ENCODE measurements around the gene COA6. TPM values are rescaled to one million over a fixed set of nuclear protein-coding genes. Genes with fewer than 3 reads are reported as not detected.
"Not testable (repeated sequence)": the region's sequence is repeated elsewhere in the genome, so short reads cannot be mapped to it uniquely, and the experiment has no call there.

Gene COA6
- total RNA-seq, 1 donor from 2014 or later = 15.7 TPM

DNA sequence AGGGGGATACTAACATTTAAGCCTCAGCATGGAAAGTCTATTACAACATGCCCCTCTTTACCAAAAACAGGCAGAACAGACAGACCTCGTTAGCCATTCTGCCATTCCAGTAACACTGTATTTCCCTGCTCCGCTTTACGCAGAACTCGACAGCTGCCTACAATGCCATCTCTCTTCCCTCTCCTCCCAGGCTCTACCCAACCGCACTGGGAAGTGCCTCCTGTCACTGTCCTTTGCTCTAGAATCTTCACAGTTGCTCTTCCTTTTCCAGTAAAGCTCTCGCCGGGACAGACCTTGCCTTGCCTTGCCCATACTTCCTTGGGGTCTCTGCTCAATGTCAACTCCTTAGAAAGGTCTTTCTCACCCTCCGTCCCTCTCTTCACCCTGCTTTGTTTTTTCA is 22.8 kb downstream of the COA6 start:
- TF ChIP-seq, protein P1, sequence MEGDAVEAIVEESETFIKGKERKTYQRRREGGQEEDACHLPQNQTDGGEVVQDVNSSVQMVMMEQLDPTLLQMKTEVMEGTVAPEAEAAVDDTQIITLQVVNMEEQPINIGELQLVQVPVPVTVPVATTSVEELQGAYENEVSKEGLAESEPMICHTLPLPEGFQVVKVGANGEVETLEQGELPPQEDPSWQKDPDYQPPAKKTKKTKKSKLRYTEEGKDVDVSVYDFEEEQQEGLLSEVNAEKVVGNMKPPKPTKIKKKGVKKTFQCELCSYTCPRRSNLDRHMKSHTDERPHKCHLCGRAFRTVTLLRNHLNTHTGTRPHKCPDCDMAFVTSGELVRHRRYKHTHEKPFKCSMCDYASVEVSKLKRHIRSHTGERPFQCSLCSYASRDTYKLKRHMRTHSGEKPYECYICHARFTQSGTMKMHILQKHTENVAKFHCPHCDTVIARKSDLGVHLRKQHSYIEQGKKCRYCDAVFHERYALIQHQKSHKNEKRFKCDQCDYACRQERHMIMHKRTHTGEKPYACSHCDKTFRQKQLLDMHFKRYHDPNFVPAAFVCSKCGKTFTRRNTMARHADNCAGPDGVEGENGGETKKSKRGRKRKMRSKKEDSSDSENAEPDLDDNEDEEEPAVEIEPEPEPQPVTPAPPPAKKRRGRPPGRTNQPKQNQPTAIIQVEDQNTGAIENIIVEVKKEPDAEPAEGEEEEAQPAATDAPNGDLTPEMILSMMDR (IDR thresholded peaks at IDR 0.05) = no peak
- no peak for TF ChIP-seq POLR2AphosphoS5 (IDR thresholded peaks at IDR 0.05; ENCODE audit: insufficient read depth in 1 of 2, low read depth in 1 of 2)
- TF ChIP-seq POLR2A (IDR thresholded peaks at IDR 0.05) = no peak
- Histone ChIP-seq H3K27ac (no peak overlapping the region), H3K36me3 (no peaks in the 10 kb centered on the region), H3K27me3 (no peaks in the 10 kb centered on the region), H3K9me3 (no peaks in the 10 kb centered on the region), H3K4me1 (no peaks in the 10 kb centered on the region), H3K4me3 (no peak overlapping the region)
- DNase-seq (ENCODE audit: extremely low spot score in 2 of 2) = no peak
- intact Hi-C loops (cut with DNase I) = no loop called here

- intact Hi-C loops (cut with DNase I) = no loop called here
- no peak for DNase-seq (ENCODE audit: extremely low spot score in 2 of 2)
- no peak for TF ChIP-seq POLR2A (IDR thresholded peaks at IDR 0.05)
- TF ChIP-seq, protein P1 (IDR thresholded peaks at IDR 0.05) = no peak
- TF ChIP-seq POLR2AphosphoS5 (IDR thresholded peaks at IDR 0.05; ENCODE audit: insufficient read depth in 1 of 2, low read depth in 1 of 2) = no peak
- H3K36me3 ChIP-seq = no peaks in the 10 kb centered on the region
- H3K9me3 ChIP-seq = no peaks in the 10 kb centered on the region
- H3K4me1 ChIP-seq = no peaks in the 10 kb centered on the region
- H3K4me3 ChIP-seq = no peak overlapping the region
- H3K27ac ChIP-seq = no peak overlapping the region
- no peaks in the 10 kb centered on the region for H3K27me3 ChIP-seq
These were observed 23.6 kb downstream of the COA6 start for GRCh38 chr1:234396871-234397270.

GRCh38 chr1:234397732-234398131 is 24.5 kb downstream of the COA6 start:
- Histone ChIP-seq H3K9me3 (no peaks in the 10 kb centered on the region), H3K27me3 (no peaks in the 10 kb centered on the region), H3K27ac (no peak overlapping the region), H3K36me3 (no peaks in the 10 kb centered on the region), H3K4me3 (no peak overlapping the region), H3K4me1 (no peaks in the 10 kb centered on the region)
- intact Hi-C loops (cut with DNase I) = no loop called here
- TF ChIP-seq, protein P1 (IDR thresholded peaks at IDR 0.05) = no peak
- TF ChIP-seq POLR2AphosphoS5 (IDR thresholded peaks at IDR 0.05; ENCODE audit: insufficient read depth in 1 of 2, low read depth in 1 of 2) (no peak), POLR2A (IDR thresholded peaks at IDR 0.05) (no peak)
- no peak for DNase-seq (ENCODE audit: extremely low spot score in 2 of 2)

DNA sequence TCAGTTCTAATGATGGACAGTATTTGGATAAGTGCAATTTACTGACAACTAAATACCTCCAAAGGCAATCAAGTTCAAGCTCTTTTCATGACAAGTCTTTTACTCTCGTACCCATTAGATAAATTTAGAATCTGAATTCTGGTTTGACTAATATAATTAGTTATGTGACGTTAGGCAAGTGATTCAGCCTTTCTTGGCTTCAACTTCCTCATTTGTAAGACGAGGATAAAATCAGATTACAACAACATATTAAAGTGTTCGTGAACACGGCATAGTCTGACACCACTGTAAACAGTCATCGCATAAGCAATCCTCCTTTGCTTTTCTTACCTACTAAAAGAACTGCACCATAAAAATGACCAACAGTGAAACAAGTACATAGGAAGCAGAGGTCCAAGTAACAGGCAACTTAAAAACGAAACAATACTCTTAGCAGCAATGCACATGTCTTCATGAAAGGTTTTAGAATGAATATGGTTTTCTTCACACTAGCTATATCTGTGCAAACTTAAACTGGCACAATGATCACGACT is 25.7 kb downstream of the COA6 start:
- TF ChIP-seq POLR2A (IDR thresholded peaks at IDR 0.05) (no peak), POLR2AphosphoS5 (IDR thresholded peaks at IDR 0.05; ENCODE audit: insufficient read depth in 1 of 2, low read depth in 1 of 2) (peak in 1 of 2 donors; percentile 33)
- TF ChIP-seq, protein P1 (IDR thresholded peaks at IDR 0.05) = no peak
- Histone ChIP-seq H3K9me3 (no peaks in the 10 kb centered on the region), H3K36me3 (no peaks in the 10 kb centered on the region), H3K27me3 (no peaks in the 10 kb centered on the region), H3K4me3 (peak overlapping the region in 1 of 2 donors; percentile 6), H3K27ac (no peak overlapping the region), H3K4me1 (no peaks in the 10 kb centered on the region)
- intact Hi-C loops (cut with DNase I) = no loop called here
- no peak for DNase-seq (ENCODE audit: extremely low spot score in 2 of 2)

DNA sequence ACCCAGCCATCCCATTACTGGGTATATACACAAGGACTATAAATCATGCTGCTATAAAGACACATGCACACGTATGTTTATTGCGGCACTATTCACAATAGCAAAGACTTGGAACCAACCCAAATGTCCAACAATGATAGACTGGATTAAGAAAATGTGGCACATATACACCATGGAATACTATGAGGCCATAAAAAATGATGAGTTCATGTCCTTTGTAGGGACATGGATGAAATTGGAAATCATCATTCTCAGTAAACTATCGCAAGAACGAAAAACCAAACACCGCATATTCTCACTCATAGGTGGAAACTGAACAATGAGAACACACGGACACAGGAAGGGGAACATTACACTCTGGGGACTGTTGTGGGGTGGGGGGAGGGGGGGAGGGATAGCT is 26.3 kb downstream of the COA6 start:
- H3K9me3 ChIP-seq; intact Hi-C loops (cut with DNase I); H3K4me3 ChIP-seq; H3K4me1 ChIP-seq; DNase-seq (ENCODE audit: extremely low spot score in 2 of 2); H3K27me3 ChIP-seq; H3K36me3 ChIP-seq; H3K27ac ChIP-seq: not testable (repeated sequence)
